Measurements from ENCODE around the gene MYH6.
"Not testable (repeated sequence)": the region's sequence is repeated elsewhere in the genome, so short reads cannot be mapped to it uniquely, and the experiment has no call there.

MYH6 gene

GRCh38 chr14:23389396-23389795, 18.7 kb downstream of the MYH6 start:
- no peak for DNase-seq

- DNase-seq, result no peak
Measured at GRCh38 chr14:23388996-23389395, 19.1 kb downstream of the MYH6 start.

- DNase-seq, result no peak
Measured at GRCh38 chr14:23387916-23388882, 19.9 kb downstream of the MYH6 start.

- DNase-seq, result no peak
Measured at GRCh38 chr14:23386999-23387398, 21.1 kb downstream of the MYH6 start.

- DNase-seq, result not testable (repeated sequence)
Measured at GRCh38 chr14:23386266-23386657, 21.8 kb downstream of the MYH6 start.

GRCh38 chr14:23385642-23386265, 22.3 kb downstream of the MYH6 start:
- no peak for DNase-seq

- DNase-seq, result no peak
Measured at GRCh38 chr14:23385244-23385641, 22.8 kb downstream of the MYH6 start.

GRCh38 chr14:23384364-23385080, 23.6 kb downstream of the MYH6 start:
- DNase-seq, result no peak

- no peak for DNase-seq
Measured at GRCh38 chr14:23382731-23383440, 25.2 kb downstream of the MYH6 start.

- no peak for DNase-seq
Measured at GRCh38 chr14:23382276-23382675, 25.8 kb downstream of the MYH6 start.

- no peak for DNase-seq
Measured at GRCh38 chr14:23381871-23382270, 26.2 kb downstream of the MYH6 start.

- DNase-seq, result no peak
Measured at GRCh38 chr14:23380976-23381375, 27.1 kb downstream of the MYH6 start.

- no peak for DNase-seq
Measured at GRCh38 chr14:23380197-23380914, 27.7 kb downstream of the MYH6 start.

GRCh38 chr14:23379366-23380196, 28.5 kb downstream of the MYH6 start:
- DNase-seq, result peak; percentile 71

GRCh38 chr14:23378612-23379220, 29.4 kb downstream of the MYH6 start:
- DNase-seq, result no peak

GRCh38 chr14:23377573-23378563, 30.2 kb downstream of the MYH6 start:
- no peak for DNase-seq

GRCh38 chr14:23377198-23377550, 30.9 kb downstream of the MYH6 start:
- no peak for DNase-seq

- no peak for DNase-seq
Measured at GRCh38 chr14:23376482-23377197, 31.4 kb downstream of the MYH6 start, which contains the start of gene CMTM5. CMTM5 (plus strand) TSS chr14:23377046; CDS start chr14:23377252, 206 bp downstream.
